Sigmoid colon (tissue), 4 donors: ENCODE results near the gene TSNAXIP1.

Experiments
- CTCF ChIP-seq, 4 experiments: fragments of 450-650 bp in 3 of 4; fragments of 200-600 bp in 1 of 4; IDR thresholded peaks; one replicate each; pipeline ENCODE4 v1.5.1; 2016 to 2019; ENCODE audit warnings: antibody characterized with exemption in 4 of 4, mild to moderate bottlenecking in 3 of 4, moderate library complexity in 2 of 4
- POLR2A ChIP-seq, 2 donors: fragments of 450-650 bp; IDR thresholded peaks; one replicate each; pipeline ENCODE4 v1.6.1; 2016; ENCODE audit warnings: antibody characterized with exemption in 2 of 2, mild to moderate bottlenecking in 2 of 2, moderate library complexity in 2 of 2
- POLR2AphosphoS5 ChIP-seq, 4 donors: sonication (generic); formaldehyde crosslinking; IDR thresholded peaks; one replicate each; pipeline ENCODE4 v1.6.1; 2017; ENCODE audit warnings: antibody characterized with exemption in 4 of 4

DNA sequence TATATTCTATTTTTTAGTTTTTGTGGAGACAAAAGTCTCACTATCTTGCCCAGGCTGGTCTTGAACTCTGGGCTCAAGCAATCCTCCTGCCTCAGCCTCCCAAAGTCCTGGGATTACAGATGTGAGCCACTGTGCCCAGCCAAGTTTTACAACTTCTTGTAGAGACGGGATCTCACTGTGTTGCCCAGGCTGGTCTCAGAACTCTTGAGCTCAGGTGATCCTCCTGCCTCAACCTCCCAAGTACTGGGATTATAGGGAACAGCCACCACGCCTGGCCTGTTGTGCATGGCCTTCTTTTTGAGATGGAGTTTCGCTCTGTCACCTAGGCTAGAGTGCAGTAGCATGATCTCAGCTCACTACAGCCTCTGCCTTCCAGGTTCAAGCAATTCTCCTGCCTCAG, 47.0 kb downstream of the TSNAXIP1 start:
- no peak for TF ChIP-seq CTCF (IDR thresholded peaks at IDR 0.05)
- TF ChIP-seq POLR2AphosphoS5 (IDR thresholded peaks at IDR 0.05): no peak
- TF ChIP-seq POLR2A (IDR thresholded peaks at IDR 0.05): no peak
